Measurements from ENCODE around the gene UNC50.

DNA sequence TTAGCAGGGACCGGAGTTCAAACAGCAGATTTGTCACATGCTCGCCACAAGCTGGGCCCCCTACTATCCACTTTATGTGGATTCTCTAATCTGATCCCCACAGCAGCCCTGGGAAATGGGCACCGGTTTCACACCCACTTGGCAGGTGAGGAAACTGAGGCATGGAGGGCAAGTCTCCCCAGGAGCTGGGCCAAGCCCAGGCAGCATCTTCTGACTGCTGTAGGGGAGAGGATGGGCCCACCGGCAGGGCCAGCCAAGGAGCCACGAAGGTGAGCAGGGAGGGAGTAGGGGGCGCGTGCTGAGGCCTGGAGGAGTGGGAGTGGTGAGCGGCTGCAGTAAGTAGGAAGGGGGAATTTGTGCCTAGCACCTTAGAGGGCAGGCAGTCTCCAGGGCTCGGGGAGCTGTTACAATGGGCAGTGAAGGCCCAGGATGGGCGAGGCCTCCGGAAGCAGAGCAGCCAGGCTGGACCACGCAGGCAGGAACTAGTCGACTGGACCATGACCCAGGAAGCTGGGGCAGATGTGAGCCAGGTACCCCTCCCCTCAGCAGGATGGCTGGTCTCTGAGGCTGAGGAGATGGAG, 37.2 kb upstream of the UNC50 start:
- no peak for TF ChIP-seq POLR2AphosphoS5 (IDR thresholded peaks at IDR 0.05; ENCODE audit: low read depth, low read length)
- no peak for TF ChIP-seq TAF1 (IDR thresholded peaks at IDR 0.05; ENCODE audit: borderline replicate concordance, insufficient read depth, low read length)
- TF ChIP-seq SIN3A (IDR thresholded peaks at IDR 0.05; ENCODE audit: borderline replicate concordance, insufficient read depth, low read length), result no peak
- no peak for TF ChIP-seq FOXP2 (optimal IDR thresholded peaks at IDR 0.05; ENCODE audit: borderline replicate concordance, extremely low read depth, extremely low read length, insufficient read depth)
